ENCODE measurements around the gene LIN28B.

The LIN28B gene

GRCh38 chr6:105116150-105116549 is 159.2 kb downstream of the LIN28B start:
- DNase-seq: no peak

- DNase-seq: no peak
These were observed 163.7 kb downstream of the LIN28B start for GRCh38 chr6:105120570-105120969.

- no peak for DNase-seq
These were observed 165.1 kb downstream of the LIN28B start for GRCh38 chr6:105121981-105122380.

- DNase-seq: no peak
These were observed 165.8 kb downstream of the LIN28B start for GRCh38 chr6:105122717-105123116.

All from NCI-H1048 (cell line).